ENCODE data around the gene ATG4A. TPM values are rescaled to one million over a fixed set of nuclear protein-coding genes. Genes with fewer than 3 reads are reported as not detected.

The ATG4A gene
- total and polyA plus RNA-seq, 2 of the 8 experiments (the other 6 are each of a cell fraction or from before 2014, with no cell fraction given), result 1.2 to 2.0 TPM

GRCh38 chrX:108168961-108169740 lies 77.6 kb downstream of the ATG4A start (continued):
- TF ChIP-seq E2F6 (IDR thresholded peaks at IDR 0.05), result no peak
- no peak for TF ChIP-seq KDM1A (IDR thresholded peaks at IDR 0.05; ENCODE audit: borderline replicate concordance, low read length)
- TF ChIP-seq KDM5A (IDR thresholded peaks at IDR 0.05; ENCODE audit: low read length), result no peak

Measured in H1 (cell line).